ENCODE measurements around the gene CTNS.

DNA sequence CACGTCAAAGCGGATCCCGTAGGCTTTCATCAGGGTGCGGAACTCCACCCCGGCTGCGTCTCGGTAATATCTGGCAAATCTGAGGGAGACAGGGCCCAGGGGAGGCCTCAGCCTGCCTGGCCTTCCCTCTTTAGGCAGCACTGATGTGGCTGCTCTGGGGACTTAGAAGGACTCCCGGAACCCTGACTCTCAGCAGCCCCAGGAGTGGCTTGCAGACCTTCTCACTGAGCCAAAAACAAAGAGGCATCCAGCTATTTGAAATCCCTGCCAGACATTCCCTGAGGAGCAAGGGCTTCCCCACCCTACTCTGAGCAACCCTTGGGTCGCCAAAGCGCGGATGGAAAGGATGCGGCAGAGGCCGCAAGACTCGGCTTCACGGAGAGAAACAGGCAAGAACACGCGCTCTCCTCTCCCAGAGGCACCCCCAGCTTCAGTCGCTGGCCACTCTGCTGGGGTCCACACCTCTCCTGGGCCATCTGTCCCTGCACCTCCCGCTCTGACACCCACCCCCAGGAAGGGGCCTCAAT lies 51.5 kb downstream of the CTNS start:
- no peak for TF ChIP-seq POLR2A (IDR thresholded peaks at IDR 0.05)
- TF ChIP-seq, protein P1, sequence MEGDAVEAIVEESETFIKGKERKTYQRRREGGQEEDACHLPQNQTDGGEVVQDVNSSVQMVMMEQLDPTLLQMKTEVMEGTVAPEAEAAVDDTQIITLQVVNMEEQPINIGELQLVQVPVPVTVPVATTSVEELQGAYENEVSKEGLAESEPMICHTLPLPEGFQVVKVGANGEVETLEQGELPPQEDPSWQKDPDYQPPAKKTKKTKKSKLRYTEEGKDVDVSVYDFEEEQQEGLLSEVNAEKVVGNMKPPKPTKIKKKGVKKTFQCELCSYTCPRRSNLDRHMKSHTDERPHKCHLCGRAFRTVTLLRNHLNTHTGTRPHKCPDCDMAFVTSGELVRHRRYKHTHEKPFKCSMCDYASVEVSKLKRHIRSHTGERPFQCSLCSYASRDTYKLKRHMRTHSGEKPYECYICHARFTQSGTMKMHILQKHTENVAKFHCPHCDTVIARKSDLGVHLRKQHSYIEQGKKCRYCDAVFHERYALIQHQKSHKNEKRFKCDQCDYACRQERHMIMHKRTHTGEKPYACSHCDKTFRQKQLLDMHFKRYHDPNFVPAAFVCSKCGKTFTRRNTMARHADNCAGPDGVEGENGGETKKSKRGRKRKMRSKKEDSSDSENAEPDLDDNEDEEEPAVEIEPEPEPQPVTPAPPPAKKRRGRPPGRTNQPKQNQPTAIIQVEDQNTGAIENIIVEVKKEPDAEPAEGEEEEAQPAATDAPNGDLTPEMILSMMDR (IDR thresholded peaks at IDR 0.05) = no peak
